HEK293 (cell line): Measurements from ENCODE around the gene MED20.

Experiments used
- GLI2 ChIP-seq: fragments of 450-650 bp; formaldehyde crosslinking; IDR thresholded peaks from 2 replicates; pipeline ENCODE4; 2017; ENCODE audit warnings: missing biosample characterization, missing genetic modification characterization, low read depth, borderline replicate concordance
- ZBTB21 ChIP-seq: fragments of 450-650 bp; formaldehyde crosslinking; IDR thresholded peaks from 2 replicates; pipeline ENCODE4 v1.5.1; 2017; ENCODE audit warnings: missing biosample characterization, missing genetic modification characterization
- ZNF23 ChIP-seq: fragments of 450-650 bp; formaldehyde crosslinking; IDR thresholded peaks from 2 replicates; pipeline ENCODE4 v1.5.1; 2016; ENCODE audit warnings: missing biosample characterization, missing genetic modification characterization, borderline replicate concordance
- ZNF843 ChIP-seq: fragments of 450-650 bp; formaldehyde crosslinking; IDR thresholded peaks from 2 replicates; pipeline ENCODE4 v1.5.1; 2016; ENCODE audit warnings: missing biosample characterization, missing genetic modification characterization
- TF ChIP-seq, protein P1 (sequence below): fragments of 450-650 bp; formaldehyde crosslinking; IDR thresholded peaks from 2 replicates; pipeline ENCODE4 v1.5.1; 2016; ENCODE audit warnings: missing biosample characterization, missing genetic modification characterization
- TF ChIP-seq, protein P2 (sequence below): fragments of 450-650 bp; formaldehyde crosslinking; IDR thresholded peaks from 2 replicates; pipeline ENCODE4 v1.5.1; 2016; ENCODE audit warnings: missing biosample characterization, missing genetic modification characterization

DNA sequence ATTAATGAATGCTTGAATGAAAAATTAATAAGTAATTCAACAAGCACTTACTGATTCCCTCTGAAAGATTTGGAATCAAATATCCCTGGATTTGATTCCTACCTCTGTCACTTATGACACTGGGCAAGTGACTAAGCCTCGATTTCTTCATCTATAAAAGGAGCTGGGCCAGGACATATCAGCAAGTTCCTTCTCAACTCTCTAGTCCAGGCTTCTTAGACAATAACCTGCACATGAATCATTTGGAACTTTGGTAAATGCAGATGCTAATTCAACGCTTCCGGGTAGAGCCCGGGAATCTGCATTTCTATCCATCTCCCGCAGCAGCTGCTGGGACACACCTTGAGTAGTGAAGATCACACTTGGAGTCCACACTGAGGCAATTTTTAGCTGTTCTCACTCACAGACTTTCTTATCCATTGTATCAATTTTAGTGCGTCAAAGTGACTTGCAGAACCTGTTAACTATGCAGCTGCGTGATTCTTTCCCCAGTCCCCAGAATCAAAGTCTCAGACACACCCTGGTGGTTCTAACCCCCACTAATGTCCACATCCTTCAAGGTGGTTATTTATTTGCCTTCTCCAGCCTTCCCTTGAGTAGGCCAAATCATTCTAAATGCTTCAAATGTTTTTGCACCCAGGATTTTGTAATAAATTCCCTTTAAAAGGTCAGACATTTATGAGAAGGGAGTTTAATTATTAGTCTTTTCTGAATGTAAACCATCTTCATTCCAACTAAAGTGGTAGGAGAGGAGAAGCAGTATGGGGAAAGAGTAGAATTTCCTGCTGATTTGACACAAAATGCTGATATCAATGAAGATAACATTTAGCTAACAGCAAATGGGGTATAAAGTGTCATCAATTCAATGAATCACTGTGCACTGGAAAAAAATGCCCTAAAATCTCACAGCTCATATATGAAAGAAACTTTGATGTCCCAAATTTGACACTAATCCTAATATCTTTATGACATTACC, 46.7 kb upstream of the MED20 start:
- no peak for TF ChIP-seq ZNF23
- TF ChIP-seq, protein P1, sequence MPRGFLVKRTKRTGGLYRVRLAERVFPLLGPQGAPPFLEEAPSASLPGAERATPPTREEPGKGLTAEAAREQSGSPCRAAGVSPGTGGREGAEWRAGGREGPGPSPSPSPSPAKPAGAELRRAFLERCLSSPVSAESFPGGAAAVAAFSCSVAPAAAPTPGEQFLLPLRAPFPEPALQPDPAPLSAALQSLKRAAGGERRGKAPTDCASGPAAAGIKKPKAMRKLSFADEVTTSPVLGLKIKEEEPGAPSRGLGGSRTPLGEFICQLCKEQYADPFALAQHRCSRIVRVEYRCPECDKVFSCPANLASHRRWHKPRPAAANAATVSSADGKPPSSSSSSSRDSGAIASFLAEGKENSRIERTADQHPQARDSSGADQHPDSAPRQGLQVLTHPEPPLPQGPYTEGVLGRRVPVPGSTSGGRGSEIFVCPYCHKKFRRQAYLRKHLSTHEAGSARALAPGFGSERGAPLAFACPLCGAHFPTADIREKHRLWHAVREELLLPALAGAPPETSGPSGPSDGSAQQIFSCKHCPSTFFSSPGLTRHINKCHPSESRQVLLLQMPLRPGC (tag by site-specific recombination) = no peak
- TF ChIP-seq, protein P2, sequence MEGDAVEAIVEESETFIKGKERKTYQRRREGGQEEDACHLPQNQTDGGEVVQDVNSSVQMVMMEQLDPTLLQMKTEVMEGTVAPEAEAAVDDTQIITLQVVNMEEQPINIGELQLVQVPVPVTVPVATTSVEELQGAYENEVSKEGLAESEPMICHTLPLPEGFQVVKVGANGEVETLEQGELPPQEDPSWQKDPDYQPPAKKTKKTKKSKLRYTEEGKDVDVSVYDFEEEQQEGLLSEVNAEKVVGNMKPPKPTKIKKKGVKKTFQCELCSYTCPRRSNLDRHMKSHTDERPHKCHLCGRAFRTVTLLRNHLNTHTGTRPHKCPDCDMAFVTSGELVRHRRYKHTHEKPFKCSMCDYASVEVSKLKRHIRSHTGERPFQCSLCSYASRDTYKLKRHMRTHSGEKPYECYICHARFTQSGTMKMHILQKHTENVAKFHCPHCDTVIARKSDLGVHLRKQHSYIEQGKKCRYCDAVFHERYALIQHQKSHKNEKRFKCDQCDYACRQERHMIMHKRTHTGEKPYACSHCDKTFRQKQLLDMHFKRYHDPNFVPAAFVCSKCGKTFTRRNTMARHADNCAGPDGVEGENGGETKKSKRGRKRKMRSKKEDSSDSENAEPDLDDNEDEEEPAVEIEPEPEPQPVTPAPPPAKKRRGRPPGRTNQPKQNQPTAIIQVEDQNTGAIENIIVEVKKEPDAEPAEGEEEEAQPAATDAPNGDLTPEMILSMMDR = no peak
- TF ChIP-seq ZBTB21 (tag by site-specific recombination) = no peak
- no peak for TF ChIP-seq GLI2 (tag by site-specific recombination)
- no peak for TF ChIP-seq ZNF843 (tag by site-specific recombination)
